C4-2B (cell line): ENCODE results near the gene MRPS18B.

Experiments used
- H3K27ac ChIP-seq: fragments of 450-650 bp; 2 replicates; pipeline ENCODE4 v1.5.1; 2017
- CTCF ChIP-seq: fragments of 450-650 bp; conservative IDR thresholded peaks from 2 replicates; pipeline ENCODE4 v1.5.1; 2017; ENCODE audit warnings: mild to moderate bottlenecking
- ZFX ChIP-seq: fragments of 450-650 bp; IDR thresholded peaks from 2 replicates; pipeline ENCODE4 v1.6.1; 2017

The MRPS18B gene

GRCh38 chr6:30617565-30618269 lies at the start of gene MRPS18B:
Gene MRPS18B (plus strand): TSS chr6:30617840. CDS start chr6:30617866, 26 bp downstream.
- peak within 1 kb of the TSS; percentile 87 for H3K27ac ChIP-seq
- TF ChIP-seq CTCF = no peak
- TF ChIP-seq ZFX = no peak

GRCh38 chr6:30568245-30568644 lies 49.4 kb upstream of the MRPS18B start:
- TF ChIP-seq CTCF (no peak), ZFX (no peak)
- H3K27ac ChIP-seq = no peak overlapping the region

- H3K27ac ChIP-seq = peak overlapping the region; percentile 81
- TF ChIP-seq ZFX (no peak), CTCF (no peak)
These were observed 47.4 kb upstream of the MRPS18B start for GRCh38 chr6:30570263-30570662.

- H3K27ac ChIP-seq = peak overlapping the region; percentile 81
- no peak for TF ChIP-seq CTCF
- no peak for TF ChIP-seq ZFX
These were observed 46.9 kb upstream of the MRPS18B start for GRCh38 chr6:30570740-30571074.

- no peak for TF ChIP-seq CTCF
- peak; percentile 71; the same call in 1 of the 2 replicates for TF ChIP-seq ZFX
- H3K27ac ChIP-seq = peak within 1 kb of the TSS; percentile 81
These were observed 46.4 kb upstream of the MRPS18B start, which contains the start of gene ABCF1 for GRCh38 chr6:30571075-30571761. Gene ABCF1 (plus strand): TSS chr6:30571442. CDS start chr6:30571488, 46 bp downstream.

GRCh38 chr6:30571762-30572082 lies 45.9 kb upstream of the MRPS18B start:
- peak overlapping the region; percentile 81 for H3K27ac ChIP-seq
- TF ChIP-seq CTCF (no peak), ZFX (no peak)

- peak overlapping the region; percentile 81; the same call in 1 of the 2 replicates for H3K27ac ChIP-seq
- TF ChIP-seq ZFX (no peak), CTCF (no peak)
These were observed 45.5 kb upstream of the MRPS18B start for GRCh38 chr6:30572148-30572547.
